ENCODE data around the gene TIAM1.

The TIAM1 gene

GRCh38 chr21:31216206-31216605 is 127.9 kb downstream of the TIAM1 start:
- H3K4me1 ChIP-seq (ENCODE audit: control insufficient read depth, insufficient read depth, low read length) = no peaks in the 10 kb centered on the region
- no peak overlapping the region for H3K4me3 ChIP-seq (ENCODE audit: low read length in 2 of 2)
- H3K9me3 ChIP-seq (ENCODE audit: control insufficient read depth in 2 of 2, low read length in 2 of 2) = no peaks in the 10 kb centered on the region
- H3K9ac ChIP-seq (ENCODE audit: low read length in 2 of 2) = no peak overlapping the region
- no peak overlapping the region for H3K27ac ChIP-seq (ENCODE audit: low read length)
- no peaks in the 10 kb centered on the region for H3K27me3 ChIP-seq (ENCODE audit: control insufficient read depth in 1 of 2, insufficient read depth in 2 of 2, low read length in 2 of 2)
- no peaks in the 10 kb centered on the region for H3K36me3 ChIP-seq (ENCODE audit: control insufficient read depth in 2 of 2, insufficient read depth in 2 of 2, low read length in 2 of 2)

GRCh38 chr21:31213787-31214186 is 130.3 kb downstream of the TIAM1 start:
- no peak overlapping the region for H3K27ac ChIP-seq (ENCODE audit: low read length)
- H3K36me3 ChIP-seq (ENCODE audit: control insufficient read depth in 2 of 2, insufficient read depth in 2 of 2, low read length in 2 of 2) = no peaks in the 10 kb centered on the region
- H3K27me3 ChIP-seq (ENCODE audit: control insufficient read depth in 1 of 2, insufficient read depth in 2 of 2, low read length in 2 of 2) = no peaks in the 10 kb centered on the region

GRCh38 chr21:31211836-31212235 is 132.2 kb downstream of the TIAM1 start:
- no peaks in the 10 kb centered on the region for H3K27me3 ChIP-seq (ENCODE audit: control insufficient read depth in 1 of 2, insufficient read depth in 2 of 2, low read length in 2 of 2)
- no peak overlapping the region for H3K9ac ChIP-seq (ENCODE audit: low read length in 2 of 2)
- no peak overlapping the region for H3K27ac ChIP-seq (ENCODE audit: low read length)
- no peaks in the 10 kb centered on the region for H3K9me3 ChIP-seq (ENCODE audit: control insufficient read depth in 2 of 2, low read length in 2 of 2)
- H3K4me3 ChIP-seq (ENCODE audit: low read length in 2 of 2) = no peak overlapping the region
- H3K4me1 ChIP-seq (ENCODE audit: control insufficient read depth, insufficient read depth, low read length) = no peaks in the 10 kb centered on the region
- no peaks in the 10 kb centered on the region for H3K36me3 ChIP-seq (ENCODE audit: control insufficient read depth in 2 of 2, insufficient read depth in 2 of 2, low read length in 2 of 2)

More at GRCh38 chr21:31213787-31214186, 130.3 kb downstream of the TIAM1 start:
- Histone ChIP-seq H3K9ac (ENCODE audit: low read length in 2 of 2) (no peak overlapping the region), H3K4me3 (ENCODE audit: low read length in 2 of 2) (no peak overlapping the region), H3K4me1 (ENCODE audit: control insufficient read depth, insufficient read depth, low read length) (no peaks in the 10 kb centered on the region), H3K9me3 (ENCODE audit: control insufficient read depth in 2 of 2, low read length in 2 of 2) (no peaks in the 10 kb centered on the region)

GRCh38 chr21:31205412-31205811 is 138.6 kb downstream of the TIAM1 start:
- no peak overlapping the region for H3K27ac ChIP-seq (ENCODE audit: low read length)
- no peaks in the 10 kb centered on the region for H3K36me3 ChIP-seq (ENCODE audit: control insufficient read depth in 2 of 2, insufficient read depth in 2 of 2, low read length in 2 of 2)
- H3K27me3 ChIP-seq (ENCODE audit: control insufficient read depth in 1 of 2, insufficient read depth in 2 of 2, low read length in 2 of 2) = no peaks in the 10 kb centered on the region
- no peak overlapping the region for H3K4me3 ChIP-seq (ENCODE audit: low read length in 2 of 2)
- no peaks in the 10 kb centered on the region for H3K4me1 ChIP-seq (ENCODE audit: control insufficient read depth, insufficient read depth, low read length)
- H3K9ac ChIP-seq (ENCODE audit: low read length in 2 of 2) = no peak overlapping the region
- H3K9me3 ChIP-seq (ENCODE audit: control insufficient read depth in 2 of 2, low read length in 2 of 2) = no peaks in the 10 kb centered on the region

GRCh38 chr21:31204801-31205200 is 139.3 kb downstream of the TIAM1 start:
- no peaks in the 10 kb centered on the region for H3K36me3 ChIP-seq (ENCODE audit: control insufficient read depth in 2 of 2, insufficient read depth in 2 of 2, low read length in 2 of 2)
- H3K9ac ChIP-seq (ENCODE audit: low read length in 2 of 2) = no peak overlapping the region
- no peak overlapping the region for H3K4me3 ChIP-seq (ENCODE audit: low read length in 2 of 2)
- no peaks in the 10 kb centered on the region for H3K4me1 ChIP-seq (ENCODE audit: control insufficient read depth, insufficient read depth, low read length)
- no peaks in the 10 kb centered on the region for H3K9me3 ChIP-seq (ENCODE audit: control insufficient read depth in 2 of 2, low read length in 2 of 2)
- no peaks in the 10 kb centered on the region for H3K27me3 ChIP-seq (ENCODE audit: control insufficient read depth in 1 of 2, insufficient read depth in 2 of 2, low read length in 2 of 2)
- H3K27ac ChIP-seq (ENCODE audit: low read length) = no peak overlapping the region

GRCh38 chr21:31203431-31204054 is 140.5 kb downstream of the TIAM1 start:
- Histone ChIP-seq H3K36me3 (ENCODE audit: control insufficient read depth in 2 of 2, insufficient read depth in 2 of 2, low read length in 2 of 2) (no peaks in the 10 kb centered on the region), H3K9me3 (ENCODE audit: control insufficient read depth in 2 of 2, low read length in 2 of 2) (no peaks in the 10 kb centered on the region), H3K4me3 (ENCODE audit: low read length in 2 of 2) (no peak overlapping the region), H3K27me3 (ENCODE audit: control insufficient read depth in 1 of 2, insufficient read depth in 2 of 2, low read length in 2 of 2) (no peaks in the 10 kb centered on the region), H3K27ac (ENCODE audit: low read length) (no peak overlapping the region), H3K9ac (ENCODE audit: low read length in 2 of 2) (no peak overlapping the region), H3K4me1 (ENCODE audit: control insufficient read depth, insufficient read depth, low read length) (no peaks in the 10 kb centered on the region)

- Histone ChIP-seq H3K4me1 (ENCODE audit: control insufficient read depth, insufficient read depth, low read length) (no peaks in the 10 kb centered on the region), H3K36me3 (ENCODE audit: control insufficient read depth in 2 of 2, insufficient read depth in 2 of 2, low read length in 2 of 2) (no peaks in the 10 kb centered on the region), H3K4me3 (ENCODE audit: low read length in 2 of 2) (no peak overlapping the region), H3K9me3 (ENCODE audit: control insufficient read depth in 2 of 2, low read length in 2 of 2) (no peaks in the 10 kb centered on the region), H3K9ac (ENCODE audit: low read length in 2 of 2) (no peak overlapping the region), H3K27me3 (ENCODE audit: control insufficient read depth in 1 of 2, insufficient read depth in 2 of 2, low read length in 2 of 2) (no peaks in the 10 kb centered on the region), H3K27ac (ENCODE audit: low read length) (no peak overlapping the region)
These were observed 142.5 kb downstream of the TIAM1 start for GRCh38 chr21:31201548-31201947.

GRCh38 chr21:31201144-31201543 is 142.9 kb downstream of the TIAM1 start:
- no peak overlapping the region for H3K9ac ChIP-seq (ENCODE audit: low read length in 2 of 2)
- no peak overlapping the region for H3K27ac ChIP-seq (ENCODE audit: low read length)
- no peaks in the 10 kb centered on the region for H3K27me3 ChIP-seq (ENCODE audit: control insufficient read depth in 1 of 2, insufficient read depth in 2 of 2, low read length in 2 of 2)
- H3K4me3 ChIP-seq (ENCODE audit: low read length in 2 of 2) = no peak overlapping the region
- no peaks in the 10 kb centered on the region for H3K36me3 ChIP-seq (ENCODE audit: control insufficient read depth in 2 of 2, insufficient read depth in 2 of 2, low read length in 2 of 2)
- no peaks in the 10 kb centered on the region for H3K9me3 ChIP-seq (ENCODE audit: control insufficient read depth in 2 of 2, low read length in 2 of 2)
- no peaks in the 10 kb centered on the region for H3K4me1 ChIP-seq (ENCODE audit: control insufficient read depth, insufficient read depth, low read length)

GRCh38 chr21:31198575-31198974 is 145.5 kb downstream of the TIAM1 start:
- Histone ChIP-seq H3K9me3 (ENCODE audit: control insufficient read depth in 2 of 2, low read length in 2 of 2) (no peaks in the 10 kb centered on the region), H3K27me3 (ENCODE audit: control insufficient read depth in 1 of 2, insufficient read depth in 2 of 2, low read length in 2 of 2) (no peaks in the 10 kb centered on the region), H3K27ac (ENCODE audit: low read length) (no peak overlapping the region), H3K9ac (ENCODE audit: low read length in 2 of 2) (no peak overlapping the region), H3K4me3 (ENCODE audit: low read length in 2 of 2) (no peak overlapping the region), H3K36me3 (ENCODE audit: control insufficient read depth in 2 of 2, insufficient read depth in 2 of 2, low read length in 2 of 2) (no peaks in the 10 kb centered on the region), H3K4me1 (ENCODE audit: control insufficient read depth, insufficient read depth, low read length) (no peaks in the 10 kb centered on the region)

GRCh38 chr21:31196724-31197123 is 147.3 kb downstream of the TIAM1 start:
- no peak overlapping the region for H3K9ac ChIP-seq (ENCODE audit: low read length in 2 of 2)
- no peaks in the 10 kb centered on the region for H3K36me3 ChIP-seq (ENCODE audit: control insufficient read depth in 2 of 2, insufficient read depth in 2 of 2, low read length in 2 of 2)
- no peak overlapping the region for H3K27ac ChIP-seq (ENCODE audit: low read length)
- no peaks in the 10 kb centered on the region for H3K4me1 ChIP-seq (ENCODE audit: control insufficient read depth, insufficient read depth, low read length)
- no peaks in the 10 kb centered on the region for H3K9me3 ChIP-seq (ENCODE audit: control insufficient read depth in 2 of 2, low read length in 2 of 2)
- no peaks in the 10 kb centered on the region for H3K27me3 ChIP-seq (ENCODE audit: control insufficient read depth in 1 of 2, insufficient read depth in 2 of 2, low read length in 2 of 2)
- H3K4me3 ChIP-seq (ENCODE audit: low read length in 2 of 2) = no peak overlapping the region

GRCh38 chr21:31195334-31196015 is 148.6 kb downstream of the TIAM1 start:
- Histone ChIP-seq H3K27ac (ENCODE audit: low read length) (no peak overlapping the region), H3K4me3 (ENCODE audit: low read length in 2 of 2) (no peak overlapping the region), H3K36me3 (ENCODE audit: control insufficient read depth in 2 of 2, insufficient read depth in 2 of 2, low read length in 2 of 2) (no peaks in the 10 kb centered on the region), H3K9me3 (ENCODE audit: control insufficient read depth in 2 of 2, low read length in 2 of 2) (no peaks in the 10 kb centered on the region), H3K27me3 (ENCODE audit: control insufficient read depth in 1 of 2, insufficient read depth in 2 of 2, low read length in 2 of 2) (no peaks in the 10 kb centered on the region), H3K4me1 (ENCODE audit: control insufficient read depth, insufficient read depth, low read length) (no peaks in the 10 kb centered on the region), H3K9ac (ENCODE audit: low read length in 2 of 2) (no peak overlapping the region)
